ENCODE data around the gene NUP62CL.

DNA sequence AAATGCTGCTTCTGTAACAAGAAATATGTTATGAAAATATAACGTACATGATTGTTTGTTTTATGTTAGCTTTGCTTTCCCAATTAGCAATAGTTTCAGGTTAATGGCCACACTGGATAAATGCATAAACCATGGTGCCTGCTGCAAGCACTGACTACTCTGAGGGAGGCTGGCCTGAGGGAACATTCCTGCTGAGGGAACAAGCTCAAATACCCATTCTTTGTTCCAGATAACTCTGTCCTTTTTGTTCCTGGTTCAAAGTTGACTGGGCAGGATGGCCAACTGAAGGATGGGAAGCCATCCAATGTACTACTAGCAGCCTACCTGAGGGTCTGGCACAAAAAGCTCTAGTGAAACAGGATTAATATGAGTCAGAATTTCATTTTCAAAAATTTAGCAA, 37.5 kb downstream of the NUP62CL start:
- TF ChIP-seq, protein P1, sequence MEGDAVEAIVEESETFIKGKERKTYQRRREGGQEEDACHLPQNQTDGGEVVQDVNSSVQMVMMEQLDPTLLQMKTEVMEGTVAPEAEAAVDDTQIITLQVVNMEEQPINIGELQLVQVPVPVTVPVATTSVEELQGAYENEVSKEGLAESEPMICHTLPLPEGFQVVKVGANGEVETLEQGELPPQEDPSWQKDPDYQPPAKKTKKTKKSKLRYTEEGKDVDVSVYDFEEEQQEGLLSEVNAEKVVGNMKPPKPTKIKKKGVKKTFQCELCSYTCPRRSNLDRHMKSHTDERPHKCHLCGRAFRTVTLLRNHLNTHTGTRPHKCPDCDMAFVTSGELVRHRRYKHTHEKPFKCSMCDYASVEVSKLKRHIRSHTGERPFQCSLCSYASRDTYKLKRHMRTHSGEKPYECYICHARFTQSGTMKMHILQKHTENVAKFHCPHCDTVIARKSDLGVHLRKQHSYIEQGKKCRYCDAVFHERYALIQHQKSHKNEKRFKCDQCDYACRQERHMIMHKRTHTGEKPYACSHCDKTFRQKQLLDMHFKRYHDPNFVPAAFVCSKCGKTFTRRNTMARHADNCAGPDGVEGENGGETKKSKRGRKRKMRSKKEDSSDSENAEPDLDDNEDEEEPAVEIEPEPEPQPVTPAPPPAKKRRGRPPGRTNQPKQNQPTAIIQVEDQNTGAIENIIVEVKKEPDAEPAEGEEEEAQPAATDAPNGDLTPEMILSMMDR (IDR thresholded peaks at IDR 0.05), result no peak
- TF ChIP-seq POLR2A (IDR thresholded peaks at IDR 0.05), result no peak
